ENCODE data around the gene ST3GAL3. TPM values are rescaled to one million over a fixed set of nuclear protein-coding genes. Genes with fewer than 3 reads are reported as not detected.

The ST3GAL3 gene
- total and polyA plus RNA-seq, 2 of the 13 experiments (the other 11 are each of a cell fraction or from before 2014, with no cell fraction given) = 5.1 to 8.1 TPM

DNA sequence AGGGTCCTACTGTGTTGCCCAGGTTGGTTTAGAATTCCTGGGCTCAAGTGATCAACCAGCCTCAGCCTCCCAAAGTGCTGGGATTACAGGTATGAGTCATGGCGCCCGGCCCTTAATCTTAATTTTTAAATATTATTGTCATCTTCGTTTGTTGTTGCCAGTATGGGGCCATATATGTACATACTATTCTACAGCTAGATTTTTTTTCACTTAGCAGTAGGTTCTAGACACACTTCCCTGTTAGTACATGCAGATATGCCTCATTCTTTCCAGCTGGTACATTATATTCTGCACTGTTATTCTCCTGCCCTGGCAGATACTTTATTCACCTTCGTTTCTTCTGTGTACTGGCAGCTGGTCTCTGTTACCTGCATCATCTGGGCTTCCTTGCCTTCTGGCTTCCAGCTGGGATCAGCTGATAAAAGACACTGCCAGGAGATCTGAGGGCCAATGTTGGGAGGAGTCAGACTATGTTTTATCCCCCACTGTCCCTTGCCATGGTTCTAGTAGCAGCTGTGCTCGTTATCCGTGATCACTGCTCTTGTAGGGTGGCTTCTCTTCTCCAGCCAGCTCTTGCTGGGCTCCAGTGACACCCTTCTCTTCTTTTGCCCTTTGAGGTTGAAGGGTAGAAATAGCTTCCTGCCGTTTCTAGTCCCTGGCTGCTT lies 24.7 kb downstream of the ST3GAL3 start:
- Histone ChIP-seq H4K20me1 (ENCODE audit: insufficient read depth, low read length) (no peaks in the 10 kb centered on the region), H3K4me3 (replicated peaks in 1 of 3; ENCODE audit: insufficient read depth in 1 of 3, low read depth in 2 of 3, low read length in 3 of 3) (no peak overlapping the region), H3K36me3 (replicated peaks in 1 of 2; ENCODE audit: control insufficient read depth in 1 of 2, insufficient read depth in 2 of 2, low read length in 2 of 2) (peaks cover 1 to 14% of the 10 kb centered on the region in 2 experiments; a peak in 2 of 5 replicates), H2AFZ (ENCODE audit: low read length) (no peak overlapping the region), H3K27me3 (ENCODE audit: control insufficient read depth in 1 of 2, insufficient read depth in 2 of 2, low read length in 2 of 2) (no peaks in the 10 kb centered on the region), H3K4me2 (ENCODE audit: low read depth, low read length) (no peak overlapping the region), H3K9me3 (ENCODE audit: low read length) (no peaks in the 10 kb centered on the region), H3K27ac (ENCODE audit: extremely low read length, insufficient read depth, low read length) (no peak overlapping the region), H3K9ac (ENCODE audit: insufficient read depth, low read depth, low read length) (no peak overlapping the region), H3K79me2 (ENCODE audit: insufficient read depth, low read length) (no peaks in the 10 kb centered on the region), H3K4me1 (ENCODE audit: insufficient read depth, low read length) (no peaks in the 10 kb centered on the region)
- intact Hi-C loops (cut with micrococcal nuclease; ENCODE audit: unreplicated experiment) (no loop called here), in situ Hi-C loops (cut with HindIII; ENCODE audit: extremely low pct_ligation_motif_present, low pct_unique_long_range_greater_than_20kb) (no loop called here)
- ATAC-seq (no peak), FAIRE-seq (no peak), DNase-seq (ENCODE audit: low spot score) (no peak)
- WGBS (ENCODE audit: low lambda C conversion rate) = 92% methylated on average over 7 of the region's 7 CpGs
- ChIA-PET POLR2A (no interaction called here), CTCF (ENCODE audit: low intra/inter-chr PET ratio, low total read pairs) (no interaction called here)
- BruUV-seq (replicated peaks) = no TSS peak
- TF ChIP-seq ATF7 (IDR thresholded peaks at IDR 0.05) = no peak
- TF ChIP-seq ATF7 (CRISPR knock-in tag; IDR thresholded peaks at IDR 0.05) = no peak
- TF ChIP-seq FOXK2 (IDR thresholded peaks at IDR 0.05) = no peak
- TF ChIP-seq ZEB1 (IDR thresholded peaks at IDR 0.05; ENCODE audit: insufficient replicate concordance, low read depth) = no peak
- no peak for TF ChIP-seq RNF219 (CRISPR knock-in tag; IDR thresholded peaks at IDR 0.05)
- no peak for TF ChIP-seq ZNF615 (CRISPR knock-in tag; IDR thresholded peaks at IDR 0.05; ENCODE audit: borderline replicate concordance)
- TF ChIP-seq ZNF263 (CRISPR knock-in tag; IDR thresholded peaks at IDR 0.05) = no peak
- TF ChIP-seq, protein P1, sequence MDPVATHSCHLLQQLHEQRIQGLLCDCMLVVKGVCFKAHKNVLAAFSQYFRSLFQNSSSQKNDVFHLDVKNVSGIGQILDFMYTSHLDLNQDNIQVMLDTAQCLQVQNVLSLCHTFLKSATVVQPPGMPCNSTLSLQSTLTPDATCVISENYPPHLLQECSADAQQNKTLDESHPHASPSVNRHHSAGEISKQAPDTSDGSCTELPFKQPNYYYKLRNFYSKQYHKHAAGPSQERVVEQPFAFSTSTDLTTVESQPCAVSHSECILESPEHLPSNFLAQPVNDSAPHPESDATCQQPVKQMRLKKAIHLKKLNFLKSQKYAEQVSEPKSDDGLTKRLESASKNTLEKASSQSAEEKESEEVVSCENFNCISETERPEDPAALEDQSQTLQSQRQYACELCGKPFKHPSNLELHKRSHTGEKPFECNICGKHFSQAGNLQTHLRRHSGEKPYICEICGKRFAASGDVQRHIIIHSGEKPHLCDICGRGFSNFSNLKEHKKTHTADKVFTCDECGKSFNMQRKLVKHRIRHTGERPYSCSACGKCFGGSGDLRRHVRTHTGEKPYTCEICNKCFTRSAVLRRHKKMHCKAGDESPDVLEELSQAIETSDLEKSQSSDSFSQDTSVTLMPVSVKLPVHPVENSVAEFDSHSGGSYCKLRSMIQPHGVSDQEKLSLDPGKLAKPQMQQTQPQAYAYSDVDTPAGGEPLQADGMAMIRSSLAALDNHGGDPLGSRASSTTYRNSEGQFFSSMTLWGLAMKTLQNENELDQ (CRISPR knock-in tag; IDR thresholded peaks at IDR 0.05; ENCODE audit: borderline replicate concordance) = no peak
- no peak for TF ChIP-seq SIX4 (CRISPR knock-in tag; IDR thresholded peaks at IDR 0.05)
- no peak for TF ChIP-seq HOXD1 (CRISPR knock-in tag; IDR thresholded peaks at IDR 0.05)
- no peak for TF ChIP-seq ATF1 (CRISPR knock-in tag; IDR thresholded peaks at IDR 0.05)
- TF ChIP-seq NFAT5 (CRISPR knock-in tag; IDR thresholded peaks at IDR 0.05) = no peak
- TF ChIP-seq, protein P2, sequence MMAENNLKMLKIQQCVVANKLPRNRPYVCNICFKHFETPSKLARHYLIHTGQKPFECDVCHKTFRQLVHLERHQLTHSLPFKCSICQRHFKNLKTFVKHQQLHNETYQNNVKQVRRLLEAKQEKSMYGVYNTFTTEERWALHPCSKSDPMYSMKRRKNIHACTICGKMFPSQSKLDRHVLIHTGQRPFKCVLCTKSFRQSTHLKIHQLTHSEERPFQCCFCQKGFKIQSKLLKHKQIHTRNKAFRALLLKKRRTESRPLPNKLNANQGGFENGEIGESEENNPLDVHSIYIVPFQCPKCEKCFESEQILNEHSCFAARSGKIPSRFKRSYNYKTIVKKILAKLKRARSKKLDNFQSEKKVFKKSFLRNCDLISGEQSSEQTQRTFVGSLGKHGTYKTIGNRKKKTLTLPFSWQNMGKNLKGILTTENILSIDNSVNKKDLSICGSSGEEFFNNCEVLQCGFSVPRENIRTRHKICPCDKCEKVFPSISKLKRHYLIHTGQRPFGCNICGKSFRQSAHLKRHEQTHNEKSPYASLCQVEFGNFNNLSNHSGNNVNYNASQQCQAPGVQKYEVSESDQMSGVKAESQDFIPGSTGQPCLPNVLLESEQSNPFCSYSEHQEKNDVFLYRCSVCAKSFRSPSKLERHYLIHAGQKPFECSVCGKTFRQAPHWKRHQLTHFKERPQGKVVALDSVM (CRISPR knock-in tag; IDR thresholded peaks at IDR 0.05) = no peak

All from HepG2 (cell line).